Mononuclear cell (primary cell): Measurements from ENCODE around the gene ACRBP. TPM values are rescaled to one million over a fixed set of nuclear protein-coding genes. Genes with fewer than 3 reads are reported as not detected.

ENCODE experiments used
- H3K27me3 ChIP-seq: 2 replicates; pipeline ENCODE4 v1.6.0; 2011; ENCODE audit warnings: low read length, control low read depth; ENCODE audit not compliant: insufficient read depth
- H3K4me1 ChIP-seq: 2 replicates; pipeline ENCODE4 v1.5.1; 2011; ENCODE audit warnings: mild to moderate bottlenecking, low read length, control low read depth; ENCODE audit not compliant: insufficient read depth
- H3K4me3 ChIP-seq: 2 replicates; pipeline ENCODE4 v1.5.1; 2011; ENCODE audit warnings: mild to moderate bottlenecking, low read length, moderate library complexity
- H3K9me3 ChIP-seq: 2 replicates; pipeline ENCODE4 v1.5.1; 2011; ENCODE audit warnings: low read depth, mild to moderate bottlenecking, control low read depth, low read length
- total RNA-seq: library from RNA; depleted of rRNA; stranded (reverse); fragments of >200 nt; gene quantifications from one replicate; pipeline ENCODE4 v1.2.3, GENCODE V29; 2012

Gene ACRBP
- total RNA-seq, 1 donor: 24.1 TPM

DNA sequence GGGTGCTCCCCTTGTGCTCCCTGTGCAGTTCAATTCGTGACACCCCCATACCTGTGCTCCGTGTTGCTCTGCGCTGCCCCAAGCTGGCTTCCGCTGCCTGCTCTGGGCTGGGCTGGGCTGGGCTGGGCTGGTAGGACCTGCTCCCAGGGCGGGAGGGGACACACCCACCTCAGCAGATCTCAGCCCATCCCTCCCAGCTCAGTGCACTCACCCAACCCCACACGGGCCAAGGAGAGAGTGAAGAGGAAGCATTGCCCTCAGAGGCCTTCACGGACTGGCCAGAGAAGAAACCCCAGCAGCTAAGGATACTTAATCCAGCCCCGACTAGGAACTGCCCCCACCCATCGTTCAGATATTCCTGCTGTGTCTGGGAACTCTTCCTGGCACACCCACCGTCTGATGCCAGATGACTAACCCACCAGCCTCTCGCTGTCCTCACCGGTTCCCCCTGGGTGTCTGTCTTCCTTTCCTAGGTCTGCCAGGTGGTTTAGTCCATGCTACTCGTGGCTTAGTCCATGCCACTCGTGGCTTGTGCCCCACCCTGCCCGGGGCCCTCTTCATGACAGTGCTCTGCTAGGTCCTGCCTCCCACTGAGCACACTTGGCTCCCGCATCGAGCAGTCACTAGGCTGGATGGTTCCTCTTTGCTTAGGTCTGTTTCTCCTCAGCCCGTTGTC, 11.2 kb downstream of the ACRBP start, which contains the start of gene LPAR5:
Gene LPAR5, minus strand, starts transcription at position 104 of the 676 bp plus-strand sequence. CDS start 14,711 bp downstream, outside the sequence.
- Histone ChIP-seq H3K27me3 (no peaks in the 10 kb centered on the region), H3K4me3 (peak within 1 kb of the TSS; percentile 35), H3K9me3 (no peaks in the 10 kb centered on the region), H3K4me1 (peaks cover 80% of the 10 kb centered on the region)

DNA sequence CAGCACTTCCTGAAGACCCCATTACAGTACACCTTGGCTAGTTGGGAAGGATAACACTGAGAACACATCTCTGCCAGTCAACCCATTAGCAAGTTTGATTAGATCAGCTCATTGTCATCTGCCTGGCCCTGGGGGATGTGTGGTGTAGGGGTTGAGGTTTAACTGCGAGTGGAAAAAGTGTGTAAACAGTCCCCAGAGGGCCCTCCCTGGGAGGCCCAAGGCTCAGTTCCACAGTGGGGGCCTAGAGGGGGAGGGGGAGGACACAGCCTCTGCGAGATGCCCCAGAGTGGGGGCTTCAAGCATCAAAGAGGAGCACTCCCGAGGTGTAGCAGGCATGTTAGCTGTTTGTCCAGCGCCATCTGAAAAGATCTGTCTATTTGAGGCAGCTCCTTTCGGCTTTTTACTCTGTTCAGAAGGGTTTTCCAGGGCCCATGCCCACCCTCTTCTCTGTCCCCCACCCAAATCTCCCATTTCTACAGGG, 11.8 kb downstream of the ACRBP start:
- Histone ChIP-seq H3K4me3 (peak overlapping the region; percentile 35), H3K9me3 (no peaks in the 10 kb centered on the region), H3K4me1 (peaks cover 85% of the 10 kb centered on the region), H3K27me3 (no peaks in the 10 kb centered on the region)

DNA sequence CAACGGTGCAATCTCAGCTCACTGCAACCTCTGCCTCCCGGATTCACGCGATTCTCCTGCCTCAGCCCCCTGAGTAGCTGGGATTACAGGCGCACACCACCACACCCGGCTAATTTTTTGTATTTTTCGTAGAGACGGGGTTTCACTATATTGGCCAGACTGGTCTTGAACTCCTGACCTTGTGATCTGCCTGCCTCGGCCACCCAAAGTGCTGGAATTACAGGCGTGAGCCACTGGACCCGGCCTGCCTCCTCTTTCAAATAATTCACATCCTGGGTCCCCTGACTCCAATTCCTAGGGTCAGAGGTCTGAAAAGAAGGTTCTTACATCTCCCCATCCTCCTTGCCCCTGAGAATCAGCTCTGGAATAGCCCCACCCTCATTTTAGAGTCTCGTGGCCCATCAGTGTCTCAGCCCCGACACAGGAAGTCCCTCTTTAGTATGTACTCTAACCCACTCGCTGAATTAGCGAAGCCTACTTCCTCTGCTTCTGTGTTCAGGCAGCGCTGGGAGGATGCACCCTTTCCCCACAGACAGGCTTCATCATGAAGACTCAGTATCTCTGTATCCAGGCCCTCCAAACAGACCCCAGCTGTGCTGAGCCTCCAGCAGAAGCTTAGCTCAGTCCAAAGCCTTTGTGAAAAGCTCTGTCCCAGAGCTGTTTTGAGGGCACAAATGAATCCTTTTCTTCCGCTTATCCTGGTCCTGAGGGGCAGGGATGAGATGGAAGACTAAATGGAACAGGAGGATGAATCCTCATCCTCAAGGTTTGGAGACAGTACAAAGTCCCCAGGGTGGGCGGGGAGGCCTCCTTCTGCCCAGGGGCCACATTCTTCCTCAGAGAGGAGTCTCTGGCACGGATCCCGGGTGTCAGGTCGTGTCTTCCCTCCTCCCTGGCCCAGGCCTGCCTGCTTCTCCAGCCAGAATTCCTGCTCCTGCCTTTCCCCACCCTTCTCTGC, 14.9 kb downstream of the ACRBP start:
- Histone ChIP-seq H3K4me1 (peaks cover 66% of the 10 kb centered on the region), H3K4me3 (no peak overlapping the region), H3K9me3 (no peaks in the 10 kb centered on the region)

GRCh38 chr12:6631549-6631961, 15.7 kb downstream of the ACRBP start:
- Histone ChIP-seq H3K4me1 (peaks cover 70% of the 10 kb centered on the region), H3K27me3 (no peaks in the 10 kb centered on the region), H3K9me3 (no peaks in the 10 kb centered on the region), H3K4me3 (peak overlapping the region; percentile 14)

More for the DNA sequence above, 14.9 kb downstream of the ACRBP start:
- H3K27me3 ChIP-seq: no peaks in the 10 kb centered on the region

GRCh38 chr12:6630736-6631135, 16.5 kb downstream of the ACRBP start:
- H3K4me3 ChIP-seq: no peak overlapping the region
- no peaks in the 10 kb centered on the region for H3K9me3 ChIP-seq
- no peaks in the 10 kb centered on the region for H3K27me3 ChIP-seq
- H3K4me1 ChIP-seq: peaks cover 68% of the 10 kb centered on the region

GRCh38 chr12:6627616-6628015, 19.6 kb downstream of the ACRBP start:
- Histone ChIP-seq H3K9me3 (no peaks in the 10 kb centered on the region), H3K4me1 (peaks cover 46% of the 10 kb centered on the region), H3K27me3 (no peaks in the 10 kb centered on the region), H3K4me3 (no peak overlapping the region)

DNA sequence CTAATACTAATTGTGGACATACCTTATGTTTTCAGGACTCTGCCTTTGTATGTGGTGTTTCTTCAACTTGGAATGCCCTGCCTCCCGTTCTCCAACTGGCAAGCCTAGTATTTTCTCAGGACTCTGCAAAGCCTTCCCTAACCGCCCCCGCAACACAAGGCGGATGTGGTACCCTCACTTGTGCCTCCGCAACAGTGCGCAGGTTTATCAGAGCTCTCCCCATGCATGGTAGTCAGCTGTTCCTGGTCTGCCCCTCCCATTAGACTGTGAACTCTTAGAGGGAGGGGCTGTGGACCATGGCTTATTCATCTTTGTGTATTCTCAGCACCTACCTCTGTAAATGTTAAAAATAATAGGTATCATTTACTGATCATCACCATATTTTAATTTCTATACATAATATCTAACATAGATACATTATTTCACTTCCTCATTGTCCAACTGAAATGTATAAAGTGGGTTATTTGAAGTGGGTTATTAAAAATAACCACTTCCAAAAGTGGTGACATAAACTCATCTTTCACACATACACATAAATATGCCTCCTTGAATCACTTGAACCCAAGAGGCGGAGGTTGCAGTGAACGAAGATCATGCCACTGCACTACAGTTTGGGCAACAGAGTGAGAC, 20.5 kb downstream of the ACRBP start:
- no peak overlapping the region for H3K4me3 ChIP-seq
- H3K9me3 ChIP-seq: no peaks in the 10 kb centered on the region
- H3K4me1 ChIP-seq: peaks cover 38% of the 10 kb centered on the region
- no peaks in the 10 kb centered on the region for H3K27me3 ChIP-seq

DNA sequence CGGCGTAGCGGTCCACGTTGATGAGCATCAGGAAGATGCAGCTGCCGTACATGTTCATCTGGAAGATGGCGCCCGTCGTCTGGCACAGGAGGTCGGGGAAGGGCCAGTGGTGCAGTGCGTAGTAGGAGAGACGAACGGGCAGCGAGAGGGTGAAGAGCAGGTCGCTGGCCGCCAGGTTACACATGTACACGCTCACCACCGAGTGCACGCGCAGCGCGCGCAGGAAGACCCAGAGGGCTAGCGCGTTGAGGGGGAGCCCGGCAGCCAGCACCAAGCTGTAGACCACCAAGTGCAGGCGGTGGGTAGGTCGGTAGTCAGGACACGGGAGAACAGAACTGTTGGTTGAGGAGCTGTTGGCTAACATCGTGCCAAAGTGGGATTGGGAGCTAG, 26.4 kb downstream of the ACRBP start:
- peaks cover 25% of the 10 kb centered on the region for H3K4me1 ChIP-seq
- H3K9me3 ChIP-seq: no peaks in the 10 kb centered on the region
- H3K27me3 ChIP-seq: no peaks in the 10 kb centered on the region
- H3K4me3 ChIP-seq: no peak overlapping the region

DNA sequence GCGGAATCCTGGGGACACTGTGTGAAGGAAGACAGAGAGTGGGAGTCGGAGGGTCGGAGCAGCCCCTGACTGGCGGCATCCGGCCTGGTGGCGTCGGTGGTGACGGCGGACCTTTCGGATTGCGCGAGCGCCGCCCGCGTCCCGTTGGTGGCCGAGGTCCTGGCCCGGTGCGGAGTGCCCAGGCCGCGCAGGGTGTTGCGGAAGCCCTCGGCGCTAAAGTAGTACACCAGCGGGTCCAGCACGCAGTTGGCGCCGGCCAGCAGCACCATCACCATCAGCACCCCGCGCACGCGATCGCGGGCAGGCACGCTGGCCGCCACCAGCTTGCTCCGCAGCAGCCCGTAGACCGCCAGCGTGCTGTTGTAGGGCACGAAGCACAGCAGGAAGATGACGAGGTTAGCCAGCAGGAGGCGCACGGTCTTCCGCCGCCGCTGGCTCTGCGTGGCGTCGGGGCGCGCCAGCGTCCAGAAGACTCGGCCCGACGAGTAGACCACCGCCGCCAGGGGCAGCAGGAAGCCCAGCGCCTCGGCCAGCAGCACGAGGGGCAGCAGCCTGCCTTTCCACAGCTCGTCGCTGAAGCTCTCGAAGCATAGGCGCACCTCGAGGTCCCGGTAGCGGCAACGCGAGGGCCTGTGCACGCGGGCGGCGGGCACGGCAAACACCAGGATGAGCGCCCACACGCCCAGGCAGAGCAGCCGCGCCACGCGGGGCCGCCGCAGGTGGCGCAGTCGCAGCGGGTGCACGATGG, 26.9 kb downstream of the ACRBP start:
- Histone ChIP-seq H3K4me1 (peaks cover 28% of the 10 kb centered on the region), H3K4me3 (no peak overlapping the region), H3K27me3 (no peaks in the 10 kb centered on the region), H3K9me3 (no peaks in the 10 kb centered on the region)

GRCh38 chr12:6618483-6619225, 28.6 kb downstream of the ACRBP start:
- Histone ChIP-seq H3K4me3 (no peak overlapping the region), H3K27me3 (no peaks in the 10 kb centered on the region), H3K9me3 (no peaks in the 10 kb centered on the region), H3K4me1 (peaks cover 34% of the 10 kb centered on the region)

DNA sequence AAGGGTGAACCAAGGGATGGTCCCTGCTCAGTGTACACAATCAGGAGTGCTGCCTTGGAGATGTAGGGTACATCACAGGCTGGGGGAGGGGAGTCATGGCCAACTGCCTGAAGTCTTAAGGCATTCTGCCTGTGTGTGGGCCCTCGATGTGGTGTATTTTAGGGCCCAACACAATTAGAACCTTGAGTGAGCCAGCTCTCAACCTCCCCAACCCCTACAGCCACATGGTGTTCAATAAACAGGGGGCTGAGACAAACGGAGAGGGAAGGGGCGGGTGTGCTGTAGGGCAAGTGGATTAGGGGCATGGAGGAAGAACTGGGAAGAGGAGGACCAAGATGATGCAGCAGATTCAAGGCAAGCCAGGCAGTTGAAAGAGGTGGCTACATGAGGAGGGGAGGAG, 31.4 kb downstream of the ACRBP start:
- no peak overlapping the region for H3K4me3 ChIP-seq
- peaks cover 52% of the 10 kb centered on the region for H3K4me1 ChIP-seq
- no peaks in the 10 kb centered on the region for H3K27me3 ChIP-seq
- H3K9me3 ChIP-seq: no peaks in the 10 kb centered on the region

DNA sequence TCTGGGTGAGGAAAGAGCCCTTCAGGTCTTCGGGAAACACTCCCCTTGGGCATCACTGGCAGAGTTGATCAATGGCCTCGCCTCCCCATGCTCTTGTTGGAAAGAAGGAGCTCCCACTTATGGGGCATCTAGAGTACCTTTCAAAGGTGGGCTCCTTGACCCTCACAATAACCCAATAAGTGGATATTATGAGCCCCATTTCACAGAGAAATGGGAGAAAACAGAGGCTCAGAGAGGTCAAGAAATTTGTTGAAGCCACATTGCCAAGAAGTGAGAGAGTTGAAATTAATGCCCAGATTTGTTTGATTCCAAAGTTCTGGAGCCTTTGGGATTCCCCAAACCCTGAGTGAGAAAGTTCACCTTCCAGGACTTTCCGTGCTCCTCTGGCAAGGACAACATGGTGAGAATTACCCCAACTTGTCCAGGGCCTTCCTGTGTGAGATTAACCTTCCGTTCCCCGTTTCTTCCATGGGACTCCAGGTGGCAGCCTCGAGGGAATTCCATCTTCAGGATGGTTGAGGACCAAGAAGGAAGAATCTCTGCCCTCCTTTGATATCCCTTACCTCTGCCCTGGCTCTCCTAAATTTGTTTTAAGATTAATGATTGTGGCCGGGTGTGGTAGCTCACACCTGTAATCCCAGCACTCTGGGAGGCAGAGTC, 32.6 kb downstream of the ACRBP start:
- H3K4me1 ChIP-seq: peaks cover 48% of the 10 kb centered on the region
- H3K9me3 ChIP-seq: no peaks in the 10 kb centered on the region
- no peak overlapping the region for H3K4me3 ChIP-seq
- no peaks in the 10 kb centered on the region for H3K27me3 ChIP-seq

DNA sequence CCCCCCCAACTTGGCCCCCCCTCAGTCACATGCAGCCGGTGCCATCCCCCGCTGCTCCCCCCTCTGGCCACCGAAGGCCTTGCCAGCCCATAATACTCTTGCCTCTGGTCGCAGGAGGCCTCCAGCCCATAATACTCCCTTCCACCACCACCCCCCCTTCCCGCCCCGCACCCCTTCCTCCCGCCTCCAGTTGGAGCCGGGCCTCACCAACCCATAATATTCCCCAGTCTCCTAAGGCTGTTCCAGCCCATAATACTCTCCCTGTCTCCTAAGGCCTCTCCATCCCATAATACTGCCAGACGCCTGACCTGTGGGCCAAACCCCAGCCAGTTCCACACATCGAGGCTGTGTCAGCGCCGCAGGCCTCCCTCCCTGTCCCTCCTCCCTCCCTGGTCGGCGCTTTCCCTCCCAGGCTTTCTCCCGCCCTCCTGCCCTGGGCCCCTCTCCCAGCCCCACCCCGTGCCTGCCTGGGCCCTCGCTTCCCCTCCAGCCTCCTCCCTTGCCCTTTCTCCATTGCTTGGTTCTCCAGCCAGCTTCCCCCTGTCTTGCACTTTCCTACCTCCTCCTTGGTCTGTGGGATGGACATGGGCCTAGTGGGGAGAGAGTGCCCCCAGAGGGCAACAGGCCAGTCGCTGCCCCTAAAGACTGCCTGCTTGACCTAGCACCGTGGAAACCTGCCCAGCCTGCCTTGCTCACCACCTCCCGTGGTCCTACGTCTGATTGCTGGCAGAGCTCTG, 33.3 kb downstream of the ACRBP start:
- no peaks in the 10 kb centered on the region for H3K27me3 ChIP-seq
- peaks cover 48% of the 10 kb centered on the region for H3K4me1 ChIP-seq
- no peak overlapping the region for H3K4me3 ChIP-seq
- H3K9me3 ChIP-seq: no peaks in the 10 kb centered on the region
